SHP77 (cell line): ENCODE data around the gene CATSPERE.
"Not testable (repeated sequence)": the region's sequence is repeated elsewhere in the genome, so short reads cannot be mapped to it uniquely, and the experiment has no call there.

Experiments
- DNase-seq, 2 experiments: peaks; one replicate each; lab custom pipeline; 2025; lab: John Stamatoyannopoulos, UW

Gene CATSPERE

GRCh38 chr1:244633140-244633539, 172.1 kb downstream of the CATSPERE start:
- no peak for DNase-seq

GRCh38 chr1:244634546-244634945, 173.5 kb downstream of the CATSPERE start:
- DNase-seq, result no peak

- no peak for DNase-seq
These were observed 175.6 kb downstream of the CATSPERE start for GRCh38 chr1:244636488-244637259.

- no peak for DNase-seq
These were observed 178.5 kb downstream of the CATSPERE start for GRCh38 chr1:244639561-244639960.

GRCh38 chr1:244640917-244641316, 179.8 kb downstream of the CATSPERE start:
- DNase-seq, result no peak

- DNase-seq, result no peak
These were observed 181.5 kb downstream of the CATSPERE start for GRCh38 chr1:244642526-244642925.

- no peak for DNase-seq
These were observed 181.9 kb downstream of the CATSPERE start for GRCh38 chr1:244642988-244643387.

- no peak for DNase-seq
These were observed 184.3 kb downstream of the CATSPERE start for GRCh38 chr1:244645414-244645813.

GRCh38 chr1:244645890-244646289, 184.8 kb downstream of the CATSPERE start:
- DNase-seq, result no peak

- DNase-seq, result no peak
These were observed 186.7 kb downstream of the CATSPERE start for GRCh38 chr1:244647819-244648218.

- no peak for DNase-seq
These were observed 191.0 kb downstream of the CATSPERE start for GRCh38 chr1:244651956-244652622.

- peak; percentile 98 to 99 for DNase-seq
These were observed 191.8 kb downstream of the CATSPERE start, which contains the start of gene DESI2 for GRCh38 chr1:244652623-244653438. TSS of gene DESI2 (plus strand) at chr1:244653126. CDS start at chr1:244653314, 188 bp downstream.

- no peak for DNase-seq
These were observed 192.5 kb downstream of the CATSPERE start for GRCh38 chr1:244653439-244654107.

GRCh38 chr1:244654108-244655038, 193.3 kb downstream of the CATSPERE start:
- DNase-seq, result no peak

- no peak for DNase-seq
These were observed 194.1 kb downstream of the CATSPERE start for GRCh38 chr1:244655186-244655585.

GRCh38 chr1:244657421-244657820, 196.3 kb downstream of the CATSPERE start:
- no peak for DNase-seq

GRCh38 chr1:244659694-244660093, 198.6 kb downstream of the CATSPERE start:
- DNase-seq, result no peak

- no peak for DNase-seq
These were observed 199.5 kb downstream of the CATSPERE start for GRCh38 chr1:244660595-244660994.

- not testable (repeated sequence) for DNase-seq
These were observed 200.7 kb downstream of the CATSPERE start for GRCh38 chr1:244661569-244662312.

GRCh38 chr1:244662599-244662998, 201.5 kb downstream of the CATSPERE start:
- DNase-seq, result no peak
